ENCODE measurements around the gene RSPO3. TPM values are rescaled to one million over a fixed set of nuclear protein-coding genes. Genes with fewer than 3 reads are reported as not detected.

Gene RSPO3
- total and polyA plus RNA-seq, 2 experiments from 2014 or later = 4.8 to 11.2 TPM

DNA sequence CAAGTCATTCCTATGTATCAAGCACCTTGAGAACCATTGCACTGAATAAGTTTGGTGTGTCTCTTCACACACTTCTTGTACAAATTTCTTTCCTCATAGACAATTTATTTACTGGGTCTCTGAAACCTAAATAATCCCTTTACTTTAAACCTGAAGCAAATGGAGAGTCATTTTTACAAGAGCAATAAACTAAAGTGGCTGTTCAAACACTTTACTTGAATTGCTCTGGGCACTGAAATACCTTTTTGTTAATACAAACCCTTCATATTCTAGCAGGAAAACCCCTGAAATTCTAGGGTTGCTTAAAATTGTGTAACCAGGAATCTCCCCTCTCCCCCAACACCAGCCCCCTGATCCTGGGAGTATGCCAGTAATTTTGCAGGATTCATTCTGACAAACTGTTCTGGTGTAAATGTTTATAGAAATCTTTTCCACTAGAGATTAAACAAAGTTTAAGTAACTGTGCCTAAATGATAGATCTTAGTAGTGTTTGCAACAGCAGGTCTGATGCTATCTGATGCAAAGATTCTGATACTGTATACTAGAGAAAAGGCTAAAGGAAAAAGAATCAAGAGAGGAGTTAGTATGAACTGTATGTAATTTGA, 13.4 kb downstream of the RSPO3 start:
- peaks cover 24% of the 10 kb centered on the region for H3K4me1 ChIP-seq (ENCODE audit: insufficient read depth)
- no peak overlapping the region for H3K27ac ChIP-seq
- H3K79me2 ChIP-seq = no peaks in the 10 kb centered on the region
- no peaks in the 10 kb centered on the region for H3K27me3 ChIP-seq
- no peak overlapping the region for H3K4me3 ChIP-seq
- H4K20me1 ChIP-seq (ENCODE audit: insufficient read depth, poor library complexity, severe bottlenecking) = no peaks in the 10 kb centered on the region
- no peak for DNase-seq (ENCODE audit: low spot score)
- H3K36me3 ChIP-seq (replicated peaks; ENCODE audit: insufficient read depth, low read depth) = no peaks in the 10 kb centered on the region
- no peaks in the 10 kb centered on the region for H3K9me3 ChIP-seq (ENCODE audit: low read depth)
- H3K9me2 ChIP-seq (replicated peaks; ENCODE audit: insufficient read depth) = no peaks in the 10 kb centered on the region
- no peak overlapping the region for H2AFZ ChIP-seq
- TF ChIP-seq EZH2phosphoT487 (IDR thresholded peaks at IDR 0.05; ENCODE audit: low read depth, severe bottlenecking, unreplicated experiment) (no peak), EZH2 (IDR thresholded peaks at IDR 0.05; ENCODE audit: borderline replicate concordance) (no peak)
- TF ChIP-seq, protein P1, sequence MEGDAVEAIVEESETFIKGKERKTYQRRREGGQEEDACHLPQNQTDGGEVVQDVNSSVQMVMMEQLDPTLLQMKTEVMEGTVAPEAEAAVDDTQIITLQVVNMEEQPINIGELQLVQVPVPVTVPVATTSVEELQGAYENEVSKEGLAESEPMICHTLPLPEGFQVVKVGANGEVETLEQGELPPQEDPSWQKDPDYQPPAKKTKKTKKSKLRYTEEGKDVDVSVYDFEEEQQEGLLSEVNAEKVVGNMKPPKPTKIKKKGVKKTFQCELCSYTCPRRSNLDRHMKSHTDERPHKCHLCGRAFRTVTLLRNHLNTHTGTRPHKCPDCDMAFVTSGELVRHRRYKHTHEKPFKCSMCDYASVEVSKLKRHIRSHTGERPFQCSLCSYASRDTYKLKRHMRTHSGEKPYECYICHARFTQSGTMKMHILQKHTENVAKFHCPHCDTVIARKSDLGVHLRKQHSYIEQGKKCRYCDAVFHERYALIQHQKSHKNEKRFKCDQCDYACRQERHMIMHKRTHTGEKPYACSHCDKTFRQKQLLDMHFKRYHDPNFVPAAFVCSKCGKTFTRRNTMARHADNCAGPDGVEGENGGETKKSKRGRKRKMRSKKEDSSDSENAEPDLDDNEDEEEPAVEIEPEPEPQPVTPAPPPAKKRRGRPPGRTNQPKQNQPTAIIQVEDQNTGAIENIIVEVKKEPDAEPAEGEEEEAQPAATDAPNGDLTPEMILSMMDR (IDR thresholded peaks at IDR 0.05; ENCODE audit: poor library complexity) = no peak
- H3K4me2 ChIP-seq = no peak overlapping the region

GRCh38 chr6:127134136-127134535, 15.7 kb downstream of the RSPO3 start:
- TF ChIP-seq EZH2 (IDR thresholded peaks at IDR 0.05; ENCODE audit: borderline replicate concordance) = no peak
- TF ChIP-seq EZH2phosphoT487 (IDR thresholded peaks at IDR 0.05; ENCODE audit: low read depth, severe bottlenecking, unreplicated experiment) = no peak
- TF ChIP-seq, protein P1 (IDR thresholded peaks at IDR 0.05; ENCODE audit: poor library complexity) = no peak
- peaks cover 19% of the 10 kb centered on the region for H3K4me1 ChIP-seq (ENCODE audit: insufficient read depth)
- no peak for DNase-seq (ENCODE audit: low spot score)
- H4K20me1 ChIP-seq (ENCODE audit: insufficient read depth, poor library complexity, severe bottlenecking) = no peaks in the 10 kb centered on the region
- H3K36me3 ChIP-seq (replicated peaks; ENCODE audit: insufficient read depth, low read depth) = no peaks in the 10 kb centered on the region
- 41% methylated on average over 1 of the region's 1 CpG for WGBS (ENCODE audit: low lambda C conversion rate, missing lambda C conversion rate)
- H3K4me3 ChIP-seq = no peak overlapping the region
- H3K9me2 ChIP-seq (replicated peaks; ENCODE audit: insufficient read depth) = no peaks in the 10 kb centered on the region
- no peak overlapping the region for H3K4me2 ChIP-seq
- no peaks in the 10 kb centered on the region for H3K9me3 ChIP-seq (ENCODE audit: low read depth)
- no peak overlapping the region for H2AFZ ChIP-seq
- H3K79me2 ChIP-seq = no peaks in the 10 kb centered on the region
- H3K27ac ChIP-seq = no peak overlapping the region
- H3K27me3 ChIP-seq = no peaks in the 10 kb centered on the region

GRCh38 chr6:127136786-127137185, 18.3 kb downstream of the RSPO3 start:
- Histone ChIP-seq H3K9me2 (replicated peaks; ENCODE audit: insufficient read depth) (no peaks in the 10 kb centered on the region), H2AFZ (no peak overlapping the region), H3K79me2 (no peaks in the 10 kb centered on the region), H3K27ac (no peak overlapping the region), H3K4me2 (no peak overlapping the region), H3K27me3 (no peaks in the 10 kb centered on the region), H3K4me3 (no peak overlapping the region), H4K20me1 (ENCODE audit: insufficient read depth, poor library complexity, severe bottlenecking) (no peaks in the 10 kb centered on the region), H3K4me1 (ENCODE audit: insufficient read depth) (peaks cover 11% of the 10 kb centered on the region), H3K9me3 (ENCODE audit: low read depth) (no peaks in the 10 kb centered on the region), H3K36me3 (replicated peaks; ENCODE audit: insufficient read depth, low read depth) (no peaks in the 10 kb centered on the region)
- DNase-seq (ENCODE audit: low spot score) = no peak
- TF ChIP-seq EZH2 (IDR thresholded peaks at IDR 0.05; ENCODE audit: borderline replicate concordance) (no peak), EZH2phosphoT487 (IDR thresholded peaks at IDR 0.05; ENCODE audit: low read depth, severe bottlenecking, unreplicated experiment) (no peak)
- TF ChIP-seq, protein P1 (IDR thresholded peaks at IDR 0.05; ENCODE audit: poor library complexity) = no peak
- WGBS (ENCODE audit: low lambda C conversion rate, missing lambda C conversion rate) = 68% methylated on average over 4 of the region's 4 CpGs

All from hepatocyte (in vitro differentiated cells).